LNCAP (cell line): ENCODE data around the gene GSDME.

ENCODE experiments used
- CTCF ChIP-seq: fragments of 450-650 bp; IDR thresholded peaks from 2 replicates; pipeline ENCODE4 v1.5.1; 2017; ENCODE audit warnings: mild to moderate bottlenecking

Gene GSDME

GRCh38 chr7:24757353-24758275 is at the start of gene GSDME:
Gene GSDME (minus strand): TSS chr7:24757464. CDS start chr7:24749774, 7,690 bp downstream.
- no peak for TF ChIP-seq CTCF

- no peak for TF ChIP-seq CTCF
These were observed 45.0 kb upstream of the GSDME start for GRCh38 chr7:24802300-24802699.

GRCh38 chr7:24801883-24802282 is 44.6 kb upstream of the GSDME start:
- no peak for TF ChIP-seq CTCF

- no peak for TF ChIP-seq CTCF
These were observed 43.4 kb upstream of the GSDME start for GRCh38 chr7:24800667-24801066.

- no peak for TF ChIP-seq CTCF
These were observed 42.8 kb upstream of the GSDME start for GRCh38 chr7:24800073-24800472.

- TF ChIP-seq CTCF, result no peak
These were observed 42.2 kb upstream of the GSDME start for GRCh38 chr7:24799506-24799905.

GRCh38 chr7:24798261-24798660 is 41.0 kb upstream of the GSDME start:
- TF ChIP-seq CTCF, result no peak
